Activated T-helper 17 cell treated with anti-CD3 and anti-CD28 coated beads, Interleukin-2, amount 50 U/mL, for 72 hours (primary cell): ENCODE measurements around the gene SLC39A10. TPM values are rescaled to one million over a fixed set of nuclear protein-coding genes. Genes with fewer than 3 reads are reported as not detected.
"Not testable (repeated sequence)": the region's sequence is repeated elsewhere in the genome, so short reads cannot be mapped to it uniquely, and the experiment has no call there.

Experiments used
- ATAC-seq: fragments of 150-1000 bp; cut with Tn5 transposase; replicated peaks from 2 replicates; pipeline ENCODE4 v1.10.0; 2021; ENCODE audit warnings: mild to moderate bottlenecking, moderate library complexity
- H3K27ac Mint-ChIP-seq: one replicate; pipeline ENCODE4 v1.8.0; 2022; ENCODE audit warnings: mixed read lengths
- H3K27me3 Mint-ChIP-seq: one replicate; pipeline ENCODE4 v1.8.0; 2022; ENCODE audit warnings: mixed read lengths
- H3K36me3 Mint-ChIP-seq: one replicate; pipeline ENCODE4 v1.8.0; 2022; ENCODE audit warnings: low read depth, mild to moderate bottlenecking, mixed read lengths
- H3K4me1 Mint-ChIP-seq: one replicate; pipeline ENCODE4 v1.8.0; 2022; ENCODE audit warnings: mixed read lengths
- H3K4me3 Mint-ChIP-seq: one replicate; pipeline ENCODE4 v1.8.0; 2022; ENCODE audit warnings: mild to moderate bottlenecking, mixed read lengths
- H3K9me3 Mint-ChIP-seq: one replicate; pipeline ENCODE4 v1.8.0; 2022; ENCODE audit warnings: mixed read lengths
- total RNA-seq, 2 donors: library from RNA; stranded (reverse); gene quantifications; one replicate each; pipeline ENCODE4 v1.2.3, GENCODE V29; 2022

Gene SLC39A10
- total RNA-seq, 2 donors from 2014 or later, result 62.2 to 102 TPM

DNA sequence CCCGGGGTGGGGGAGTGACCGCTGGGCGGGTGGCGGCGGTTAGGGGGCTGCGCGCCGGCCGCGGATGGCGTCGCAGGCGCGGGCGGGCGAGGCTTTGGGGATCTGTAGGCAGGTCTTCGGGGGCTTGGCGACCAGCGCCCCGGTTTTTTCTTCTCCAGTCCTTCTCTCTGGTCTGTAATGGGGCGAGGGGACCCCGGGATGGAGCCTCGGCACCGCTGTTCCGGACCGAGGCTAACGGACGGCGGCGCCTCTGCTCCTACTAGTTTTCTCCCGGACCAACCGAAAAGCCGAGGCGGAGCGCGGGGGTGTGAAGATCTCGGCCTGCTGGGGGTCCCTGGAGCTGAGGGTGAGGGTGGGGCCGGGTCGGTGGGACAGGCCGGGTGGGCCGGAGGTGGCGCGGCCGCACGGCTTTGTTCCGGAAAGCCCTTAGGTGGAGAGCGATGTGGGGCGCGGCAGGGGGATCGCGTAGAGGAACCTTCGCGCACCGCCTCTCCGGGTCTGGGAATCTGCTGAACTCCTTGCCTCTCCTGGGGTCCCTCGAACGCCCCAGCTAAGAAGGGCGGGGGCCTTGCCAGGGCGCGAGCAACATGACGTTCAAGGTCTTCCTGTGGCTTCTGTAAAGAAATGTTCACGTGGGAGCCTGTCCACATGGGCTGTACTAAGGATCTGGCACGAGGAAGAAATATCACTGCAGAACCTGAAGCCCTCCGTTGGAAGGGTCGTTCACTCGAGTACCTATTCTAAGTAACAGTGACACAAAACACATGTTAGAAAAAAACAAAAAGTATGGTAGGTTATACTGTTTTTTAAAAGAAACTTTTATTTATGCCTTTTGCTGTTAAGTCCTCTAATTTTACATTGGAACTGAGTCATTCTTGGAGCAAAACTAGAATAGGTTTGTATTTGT is 861 bp downstream of the SLC39A10 start:
- Mint-ChIP-seq H3K9me3 (no peaks in the 10 kb centered on the region), H3K36me3 (peaks cover 42% of the 10 kb centered on the region), H3K27me3 (no peaks in the 10 kb centered on the region), H3K27ac (peak overlapping the region; percentile 100), H3K4me1 (peaks cover 22% of the 10 kb centered on the region), H3K4me3 (peak overlapping the region; percentile 98)
- ATAC-seq, result peak; percentile 33

DNA sequence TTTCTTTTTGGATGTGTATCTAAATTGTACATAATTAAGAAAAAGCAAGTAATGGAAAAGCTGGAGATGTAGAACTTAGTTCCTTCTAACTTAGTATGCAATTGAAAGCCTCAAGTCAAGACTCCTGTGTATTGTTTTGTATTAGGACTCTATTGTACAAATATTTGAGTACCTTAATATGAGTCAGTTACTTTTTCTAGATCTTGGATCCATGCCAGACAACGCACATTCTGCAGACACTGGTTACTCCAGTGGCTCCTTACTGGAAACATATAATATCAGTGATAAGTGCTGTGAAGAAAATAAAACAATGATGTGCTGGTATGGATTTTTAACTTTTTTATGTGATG is 1.5 kb downstream of the SLC39A10 start:
- peaks cover 23% of the 10 kb centered on the region for H3K4me1 Mint-ChIP-seq
- H3K4me3 Mint-ChIP-seq, result peak overlapping the region; percentile 98
- no peaks in the 10 kb centered on the region for H3K27me3 Mint-ChIP-seq
- H3K9me3 Mint-ChIP-seq, result no peaks in the 10 kb centered on the region
- peaks cover 46% of the 10 kb centered on the region for H3K36me3 Mint-ChIP-seq
- H3K27ac Mint-ChIP-seq, result peak overlapping the region; percentile 100
- ATAC-seq, result no peak

DNA sequence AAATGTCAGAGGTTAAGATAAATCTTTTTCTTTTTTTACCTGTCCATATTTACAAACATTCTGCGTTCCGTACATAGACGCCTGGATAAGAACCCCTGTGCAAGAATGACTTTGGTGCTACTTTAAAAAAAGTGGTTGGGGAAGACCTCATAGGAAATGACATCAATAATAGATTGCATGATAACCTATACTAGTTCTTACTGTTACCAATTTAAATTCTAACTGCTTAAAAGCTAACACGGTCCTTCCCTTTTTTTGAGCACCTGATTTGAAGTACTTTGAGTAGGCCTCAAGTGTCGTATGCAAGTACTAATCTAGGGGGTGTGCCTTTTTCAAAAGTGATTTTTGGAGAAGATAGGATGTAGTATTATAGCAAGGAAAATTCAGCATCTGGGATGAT is 2.1 kb downstream of the SLC39A10 start:
- H3K9me3 Mint-ChIP-seq, result no peaks in the 10 kb centered on the region
- peaks cover 23% of the 10 kb centered on the region for H3K4me1 Mint-ChIP-seq
- no peaks in the 10 kb centered on the region for H3K27me3 Mint-ChIP-seq
- peak; percentile 1 for ATAC-seq
- H3K4me3 Mint-ChIP-seq, result peak overlapping the region; percentile 98
- peak overlapping the region; percentile 100 for H3K27ac Mint-ChIP-seq
- H3K36me3 Mint-ChIP-seq, result peaks cover 46% of the 10 kb centered on the region

DNA sequence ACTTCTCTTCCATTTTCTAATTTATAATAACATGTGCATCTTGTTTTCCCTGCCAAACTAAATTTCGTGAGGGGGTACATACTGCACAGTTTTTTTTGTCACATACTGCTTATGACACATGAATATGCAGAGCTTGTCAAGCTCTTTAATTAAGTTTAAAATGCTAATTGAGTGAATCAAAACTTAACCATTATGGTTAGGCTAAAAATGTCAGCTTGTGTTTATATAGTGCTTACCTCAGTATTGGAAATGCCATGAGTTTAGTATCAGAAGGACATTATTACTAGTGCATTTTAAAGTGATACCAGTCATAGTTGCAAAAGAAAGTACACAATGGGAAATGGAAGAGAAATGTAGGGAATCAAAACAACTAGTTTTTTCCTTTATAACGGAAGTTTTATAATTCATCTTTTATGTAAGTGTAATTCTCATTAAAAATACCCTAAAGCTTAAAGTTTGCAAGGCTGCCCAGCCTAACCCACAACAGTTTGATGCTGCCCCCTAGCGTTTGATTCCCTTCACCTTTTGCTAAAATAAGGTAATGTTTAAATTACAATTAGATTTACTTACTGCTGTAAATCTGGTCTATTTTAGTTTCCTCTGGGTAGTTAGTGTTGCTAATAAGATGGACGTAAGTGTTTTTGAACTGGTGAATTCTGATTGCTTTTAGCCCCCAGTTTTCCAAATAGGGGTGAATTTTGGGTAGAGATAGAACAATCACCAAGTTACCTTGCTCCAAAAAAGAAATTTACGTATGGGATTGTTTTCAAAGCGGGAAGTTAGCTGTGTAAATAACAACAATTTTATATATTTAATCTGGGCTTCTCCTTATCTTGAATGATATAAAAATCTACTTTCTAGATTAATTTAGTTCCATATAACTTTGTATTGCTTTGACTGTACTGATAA is 3.2 kb downstream of the SLC39A10 start:
- Mint-ChIP-seq H3K9me3 (no peaks in the 10 kb centered on the region), H3K4me1 (peaks cover 23% of the 10 kb centered on the region), H3K27ac (peak overlapping the region; percentile 100), H3K27me3 (no peaks in the 10 kb centered on the region), H3K4me3 (peak overlapping the region; percentile 98), H3K36me3 (peaks cover 46% of the 10 kb centered on the region)
- ATAC-seq, result peak; percentile 18

DNA sequence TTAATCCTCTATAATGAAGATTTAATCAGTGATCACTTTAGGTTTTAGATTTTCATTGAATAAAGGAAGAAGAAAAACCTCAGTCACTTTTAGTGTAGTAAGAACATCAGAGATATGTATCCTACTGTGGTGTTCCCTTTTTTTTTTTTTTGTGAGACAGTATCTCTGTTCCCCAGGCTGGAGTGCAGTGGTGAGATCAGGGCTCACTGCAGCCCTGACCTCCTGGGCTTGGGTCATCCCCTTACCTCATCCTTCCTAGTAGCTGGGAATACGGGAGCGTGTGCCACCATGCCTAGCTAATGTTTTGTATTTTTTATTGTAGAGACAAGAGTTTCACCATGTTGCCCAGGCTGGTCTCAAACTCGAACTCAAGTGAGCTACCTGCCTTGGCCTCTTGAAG is 5.1 kb downstream of the SLC39A10 start:
- Mint-ChIP-seq H3K4me1 (peaks cover 30% of the 10 kb centered on the region), H3K27me3 (no peaks in the 10 kb centered on the region), H3K27ac (peak overlapping the region; percentile 2), H3K36me3 (peaks cover 42% of the 10 kb centered on the region), H3K4me3 (no peak overlapping the region), H3K9me3 (no peaks in the 10 kb centered on the region)
- no peak for ATAC-seq

DNA sequence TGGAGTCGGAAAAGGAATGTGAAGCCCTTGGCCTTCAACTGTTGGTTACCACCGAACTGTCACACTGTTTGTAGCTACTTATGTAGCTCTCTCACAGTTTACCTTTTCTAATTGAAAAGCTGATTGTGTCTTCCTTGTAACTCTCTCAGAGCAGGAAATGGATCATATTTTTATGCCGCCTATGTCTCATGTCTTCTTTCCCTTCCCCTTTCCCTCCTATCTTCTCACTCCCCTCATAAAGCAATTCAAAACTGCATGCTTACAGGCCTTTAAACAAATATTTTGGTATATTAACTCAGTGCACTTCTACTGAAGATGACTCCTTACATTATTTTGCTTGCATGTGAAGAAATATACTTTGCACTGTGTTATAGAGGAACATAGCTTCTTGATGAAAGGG is 6.0 kb downstream of the SLC39A10 start:
- Mint-ChIP-seq H3K27ac (peak overlapping the region; percentile 2), H3K9me3 (no peaks in the 10 kb centered on the region), H3K27me3 (no peaks in the 10 kb centered on the region), H3K4me1 (peaks cover 31% of the 10 kb centered on the region), H3K4me3 (peak overlapping the region; percentile 21), H3K36me3 (peaks cover 35% of the 10 kb centered on the region)
- no peak for ATAC-seq

DNA sequence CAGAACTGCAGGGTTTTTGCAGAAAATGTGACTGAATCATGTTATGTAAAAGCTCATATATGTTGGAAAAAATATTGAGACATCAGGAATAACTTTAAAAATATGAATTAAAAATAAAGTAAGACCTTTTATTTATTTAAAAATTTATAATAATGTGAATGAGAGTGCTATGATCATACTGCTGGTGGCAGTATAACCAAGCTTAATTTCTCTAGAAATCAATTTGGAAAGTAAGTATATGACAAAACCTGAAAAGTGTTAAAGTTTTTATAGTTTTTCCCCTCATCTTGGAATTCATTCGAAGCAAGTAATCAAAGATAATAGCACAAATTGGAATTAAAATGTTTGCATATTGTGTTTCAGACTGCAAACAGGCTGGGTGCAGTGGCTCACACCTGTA is 7.5 kb downstream of the SLC39A10 start:
- Mint-ChIP-seq H3K4me3 (no peak overlapping the region), H3K9me3 (no peaks in the 10 kb centered on the region), H3K4me1 (peaks cover 26% of the 10 kb centered on the region), H3K36me3 (peaks cover 20% of the 10 kb centered on the region), H3K27me3 (no peaks in the 10 kb centered on the region), H3K27ac (no peak overlapping the region)
- ATAC-seq, result no peak

DNA sequence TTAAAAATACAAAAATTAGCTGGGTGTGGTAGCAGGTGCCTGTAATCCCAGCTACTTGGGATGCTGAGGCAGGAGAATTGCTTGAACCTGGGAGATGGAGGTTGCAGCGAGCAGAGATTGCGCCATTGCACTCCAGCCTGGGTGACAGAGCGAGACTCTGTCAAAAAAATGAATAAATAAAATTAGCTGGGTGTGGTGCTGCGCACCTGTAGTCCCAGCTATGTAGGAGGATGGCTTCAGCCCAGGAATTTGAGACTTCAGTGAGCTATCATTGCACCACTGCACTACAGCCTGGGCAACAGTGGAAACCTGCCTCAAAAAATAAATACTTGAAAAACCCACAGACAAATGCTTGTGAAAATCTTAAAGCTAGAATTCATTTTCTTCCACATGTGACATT is 8.1 kb downstream of the SLC39A10 start:
- not testable (repeated sequence) for H3K9me3 Mint-ChIP-seq, H3K4me3 Mint-ChIP-seq, H3K27ac Mint-ChIP-seq, ATAC-seq, H3K27me3 Mint-ChIP-seq
- Mint-ChIP-seq H3K4me1 (peaks cover 22% of the 10 kb centered on the region), H3K36me3 (peaks cover 13% of the 10 kb centered on the region)

DNA sequence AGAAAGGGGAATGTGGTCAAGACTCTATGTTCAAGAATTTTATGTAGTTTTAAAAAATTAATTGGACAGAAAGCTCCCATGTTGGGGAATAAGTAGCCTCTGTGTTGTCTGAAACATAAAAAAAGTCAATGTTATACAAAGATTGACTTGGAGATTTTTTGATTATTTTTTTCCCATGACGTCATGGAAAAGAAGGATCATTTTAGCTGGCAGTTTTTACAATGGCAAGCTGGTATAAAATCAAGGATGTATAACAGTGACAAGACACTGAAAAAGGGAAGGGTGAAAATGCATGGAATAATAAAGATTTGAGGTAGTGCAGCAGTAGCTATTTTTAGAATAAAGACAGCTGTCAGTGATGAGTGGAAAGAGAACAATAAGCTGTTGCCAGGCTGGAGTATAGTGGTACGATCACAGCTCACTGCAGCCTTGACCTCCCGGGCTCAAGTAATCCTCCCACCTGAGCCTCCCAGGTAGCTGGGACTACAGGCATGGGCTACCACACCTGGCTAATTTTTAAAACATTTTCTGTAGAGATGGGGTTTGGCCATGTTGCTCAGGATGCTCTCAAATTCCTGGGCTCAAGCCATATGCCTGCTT is 9.2 kb downstream of the SLC39A10 start:
- H3K4me3 Mint-ChIP-seq, result no peak overlapping the region
- H3K36me3 Mint-ChIP-seq, result peaks cover 8% of the 10 kb centered on the region
- H3K9me3 Mint-ChIP-seq, result no peaks in the 10 kb centered on the region
- H3K4me1 Mint-ChIP-seq, result peaks cover 17% of the 10 kb centered on the region
- H3K27me3 Mint-ChIP-seq, result no peaks in the 10 kb centered on the region
- no peak overlapping the region for H3K27ac Mint-ChIP-seq
- no peak for ATAC-seq

DNA sequence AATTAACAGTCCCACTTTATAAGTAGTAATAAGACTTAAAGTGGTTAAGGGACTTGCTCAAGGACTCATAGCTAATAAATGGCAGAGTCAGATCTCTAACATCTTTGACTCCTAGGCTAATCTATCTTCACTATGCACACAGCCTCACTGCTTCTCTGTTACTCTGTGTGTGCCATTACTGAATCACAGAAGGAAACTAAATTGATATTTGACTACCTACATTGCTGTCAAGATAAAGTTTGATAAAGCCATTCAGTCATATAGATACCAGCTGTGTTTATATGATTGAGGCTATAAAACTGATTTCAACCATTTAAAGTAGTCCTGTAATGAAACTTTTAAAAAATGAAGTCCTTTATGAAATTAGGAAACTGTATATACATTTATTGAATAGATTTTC is 10.9 kb downstream of the SLC39A10 start:
- Mint-ChIP-seq H3K4me1 (peaks cover 13% of the 10 kb centered on the region), H3K27me3 (no peaks in the 10 kb centered on the region), H3K4me3 (no peak overlapping the region)

DNA sequence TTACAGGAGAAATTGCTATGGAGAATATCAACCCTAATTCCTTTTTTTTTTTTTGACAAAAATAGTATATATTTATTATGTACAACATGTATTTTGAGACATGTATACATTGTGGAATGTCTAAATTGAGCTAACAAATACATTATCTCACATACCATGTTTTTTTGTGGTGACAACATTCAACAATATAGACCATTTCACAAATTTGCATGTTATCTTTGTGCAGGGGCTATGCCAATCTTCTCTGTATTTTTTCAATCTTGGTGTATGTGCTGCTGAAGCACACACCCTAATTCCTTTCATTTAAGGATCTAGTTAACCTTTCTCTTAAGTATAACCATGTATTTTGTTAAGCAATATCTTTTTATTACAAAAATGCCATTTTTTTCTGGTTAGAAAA is 13.2 kb downstream of the SLC39A10 start:
- Mint-ChIP-seq H3K27me3 (no peaks in the 10 kb centered on the region), H3K4me1 (peaks cover 12% of the 10 kb centered on the region), H3K27ac (no peak overlapping the region), H3K9me3 (no peaks in the 10 kb centered on the region), H3K4me3 (no peak overlapping the region), H3K36me3 (peaks cover 36% of the 10 kb centered on the region)
- no peak for ATAC-seq

More for the DNA sequence above, 10.9 kb downstream of the SLC39A10 start:
- Mint-ChIP-seq H3K9me3 (no peaks in the 10 kb centered on the region), H3K27ac (no peak overlapping the region), H3K36me3 (peaks cover 20% of the 10 kb centered on the region)
- no peak for ATAC-seq

DNA sequence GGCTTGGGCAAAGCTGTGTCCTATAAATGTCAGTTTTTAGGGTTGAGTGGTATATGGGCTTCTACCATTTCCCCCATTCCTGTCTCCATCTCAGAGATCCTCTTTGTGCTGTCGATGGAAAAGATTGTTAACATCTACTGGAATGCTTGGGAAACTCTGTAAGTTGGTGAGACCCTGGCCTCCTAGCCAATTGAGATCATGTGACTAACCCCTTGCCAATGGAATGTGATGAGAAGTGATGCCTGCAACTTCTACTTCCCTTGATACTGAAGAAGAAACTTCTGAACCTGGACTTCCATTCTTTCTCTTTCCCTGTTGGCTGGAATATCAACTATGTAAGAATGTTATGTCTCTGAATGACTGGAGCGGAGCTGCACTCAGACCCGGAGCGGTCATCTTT is 14.5 kb downstream of the SLC39A10 start:
- H3K4me1 Mint-ChIP-seq, result peaks cover 6% of the 10 kb centered on the region
- no peaks in the 10 kb centered on the region for H3K27me3 Mint-ChIP-seq
- H3K27ac Mint-ChIP-seq, result no peak overlapping the region
- H3K36me3 Mint-ChIP-seq, result peaks cover 43% of the 10 kb centered on the region
- ATAC-seq, result no peak
- no peaks in the 10 kb centered on the region for H3K9me3 Mint-ChIP-seq
- no peak overlapping the region for H3K4me3 Mint-ChIP-seq

DNA sequence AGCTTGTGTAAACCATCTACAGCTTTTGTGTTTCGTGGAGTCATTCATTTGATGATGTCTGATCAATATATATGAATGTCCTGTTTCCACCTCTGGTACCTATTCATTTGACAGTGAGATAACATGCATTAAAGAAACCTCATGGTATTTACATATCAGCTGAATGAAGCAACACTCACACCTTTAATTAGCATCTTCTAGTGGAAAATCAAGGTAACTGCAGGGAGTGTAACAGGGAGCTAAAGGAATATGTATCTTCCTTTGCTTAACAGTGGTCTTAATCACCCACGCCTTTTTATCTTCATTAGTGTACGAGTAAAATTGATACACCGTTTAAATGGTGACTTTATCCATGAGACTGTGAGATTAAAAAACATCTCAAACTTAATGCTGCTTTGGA is 15.6 kb downstream of the SLC39A10 start:
- no peak overlapping the region for H3K4me3 Mint-ChIP-seq
- H3K4me1 Mint-ChIP-seq, result peaks cover 9% of the 10 kb centered on the region
- H3K27ac Mint-ChIP-seq, result no peak overlapping the region
- ATAC-seq, result no peak
- no peaks in the 10 kb centered on the region for H3K9me3 Mint-ChIP-seq
- H3K36me3 Mint-ChIP-seq, result peaks cover 51% of the 10 kb centered on the region
- no peaks in the 10 kb centered on the region for H3K27me3 Mint-ChIP-seq

DNA sequence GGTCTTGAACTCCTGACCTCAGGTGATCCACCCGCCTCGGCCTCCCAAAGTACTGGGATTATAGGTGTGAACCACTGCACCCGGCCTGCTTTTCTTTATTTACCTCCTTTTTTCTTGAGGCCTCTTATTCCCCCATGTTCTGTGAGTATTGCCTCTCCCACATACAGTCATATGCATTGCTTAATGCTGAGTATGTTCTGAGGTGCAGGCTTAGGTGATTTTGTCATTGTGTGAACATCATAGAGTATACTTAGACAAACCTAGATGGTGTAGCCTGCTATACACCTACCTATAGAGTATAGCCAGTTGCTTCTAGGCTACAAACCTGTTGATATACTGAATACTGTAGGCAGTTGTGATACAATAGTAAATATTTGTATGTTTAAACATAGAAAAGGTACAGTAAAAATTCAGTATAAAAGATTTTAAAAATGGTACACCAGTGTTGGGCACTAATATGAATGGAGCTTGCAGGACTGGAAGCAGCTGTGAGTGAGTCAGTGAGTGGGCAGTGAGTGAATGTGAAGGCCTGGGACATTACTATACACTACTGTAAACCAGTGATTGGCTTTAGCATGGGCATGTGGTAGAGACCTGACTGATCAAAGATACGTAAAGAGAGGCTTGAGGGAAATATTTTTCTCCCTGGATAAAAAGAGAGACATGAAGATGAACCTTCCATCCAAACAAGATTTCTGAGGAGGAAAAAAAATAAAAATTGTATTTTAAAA is 17.6 kb downstream of the SLC39A10 start:
- Mint-ChIP-seq H3K27ac (no peak overlapping the region), H3K4me3 (no peak overlapping the region), H3K4me1 (peaks cover 11% of the 10 kb centered on the region), H3K36me3 (peaks cover 71% of the 10 kb centered on the region), H3K9me3 (no peaks in the 10 kb centered on the region), H3K27me3 (no peaks in the 10 kb centered on the region)
- ATAC-seq, result peak; percentile 46
